Endothelial cell (in vitro differentiated cells): ENCODE results near the gene MYORG. TPM values are rescaled to one million over a fixed set of nuclear protein-coding genes. Genes with fewer than 3 reads are reported as not detected.

Source experiments
- DNase-seq: peaks from one replicate; pipeline ENCODE4 v3.0.0; 2021; ENCODE audit warnings: low spot score
- H3K27ac Mint-ChIP-seq: one replicate; pipeline ENCODE4 v1.8.0; 2021; ENCODE audit warnings: mixed read lengths, inconsistent platforms; ENCODE audit not compliant: unreplicated experiment
- H3K27me3 Mint-ChIP-seq: one replicate; pipeline ENCODE4 v1.8.0; 2021; ENCODE audit warnings: mild to moderate bottlenecking, moderate library complexity, mixed read lengths, inconsistent platforms; ENCODE audit not compliant: unreplicated experiment
- H3K36me3 Mint-ChIP-seq: one replicate; pipeline ENCODE4 v1.8.0; 2021; ENCODE audit warnings: mild to moderate bottlenecking, low read depth, mixed read lengths, inconsistent platforms; ENCODE audit not compliant: unreplicated experiment
- H3K4me1 Mint-ChIP-seq: one replicate; pipeline ENCODE4 v1.8.0; 2021; ENCODE audit warnings: mild to moderate bottlenecking, mixed read lengths, inconsistent platforms; ENCODE audit not compliant: unreplicated experiment
- H3K4me3 Mint-ChIP-seq: one replicate; pipeline ENCODE4 v1.8.0; 2021; ENCODE audit warnings: mild to moderate bottlenecking, mixed read lengths, inconsistent platforms; ENCODE audit not compliant: unreplicated experiment
- H3K9me3 Mint-ChIP-seq: one replicate; pipeline ENCODE4 v1.8.0; 2021; ENCODE audit warnings: mixed read lengths, inconsistent platforms; ENCODE audit not compliant: unreplicated experiment
- CTCF ChIP-seq: fragments of 200-600 bp; sonication (generic); IDR thresholded peaks from one replicate; pipeline ENCODE4 v1.5.0; 2021; ENCODE audit warnings: antibody characterized with exemption; ENCODE audit not compliant: unreplicated experiment
- total RNA-seq: library from RNA; stranded (reverse); fragmentation: NEBNext Ultra II Directional; extraction: Animal tissue kit (Norgen Biotek cat#: 25700); gene quantifications from one replicate; pipeline ENCODE4 v1.2.1, GENCODE V29; 2021; ENCODE audit not compliant: unreplicated experiment

MYORG gene
- total RNA-seq, 1 donor from 2014 or later: 77.0 TPM

DNA sequence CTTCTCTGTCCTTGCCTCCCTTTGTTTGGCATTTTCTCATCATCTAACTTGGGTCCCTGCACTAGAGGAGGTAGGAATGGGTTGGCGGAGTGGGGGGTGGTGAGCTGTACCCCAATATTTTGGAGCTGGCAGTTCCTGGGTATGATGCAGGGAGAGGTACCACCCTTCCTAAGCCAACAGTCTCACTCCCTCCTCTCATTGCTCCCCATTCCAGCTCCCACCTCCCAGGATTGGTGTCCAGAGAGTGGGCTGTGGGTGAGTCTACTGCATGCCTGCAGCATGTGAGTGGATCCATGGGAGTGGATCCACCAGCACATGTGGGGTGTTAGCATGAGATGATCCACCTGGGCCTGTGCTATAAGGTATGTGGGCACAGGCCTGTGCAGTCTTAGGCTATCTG, 22.2 kb upstream of the MYORG start:
- H3K27ac Mint-ChIP-seq: peak overlapping the region; percentile 11
- no peak overlapping the region for H3K4me3 Mint-ChIP-seq
- no peak for DNase-seq
- peaks cover 7% of the 10 kb centered on the region for H3K4me1 Mint-ChIP-seq
- H3K36me3 Mint-ChIP-seq: peaks cover 30% of the 10 kb centered on the region
- H3K27me3 Mint-ChIP-seq: no peaks in the 10 kb centered on the region
- H3K9me3 Mint-ChIP-seq: no peaks in the 10 kb centered on the region
- TF ChIP-seq CTCF: no peak

DNA sequence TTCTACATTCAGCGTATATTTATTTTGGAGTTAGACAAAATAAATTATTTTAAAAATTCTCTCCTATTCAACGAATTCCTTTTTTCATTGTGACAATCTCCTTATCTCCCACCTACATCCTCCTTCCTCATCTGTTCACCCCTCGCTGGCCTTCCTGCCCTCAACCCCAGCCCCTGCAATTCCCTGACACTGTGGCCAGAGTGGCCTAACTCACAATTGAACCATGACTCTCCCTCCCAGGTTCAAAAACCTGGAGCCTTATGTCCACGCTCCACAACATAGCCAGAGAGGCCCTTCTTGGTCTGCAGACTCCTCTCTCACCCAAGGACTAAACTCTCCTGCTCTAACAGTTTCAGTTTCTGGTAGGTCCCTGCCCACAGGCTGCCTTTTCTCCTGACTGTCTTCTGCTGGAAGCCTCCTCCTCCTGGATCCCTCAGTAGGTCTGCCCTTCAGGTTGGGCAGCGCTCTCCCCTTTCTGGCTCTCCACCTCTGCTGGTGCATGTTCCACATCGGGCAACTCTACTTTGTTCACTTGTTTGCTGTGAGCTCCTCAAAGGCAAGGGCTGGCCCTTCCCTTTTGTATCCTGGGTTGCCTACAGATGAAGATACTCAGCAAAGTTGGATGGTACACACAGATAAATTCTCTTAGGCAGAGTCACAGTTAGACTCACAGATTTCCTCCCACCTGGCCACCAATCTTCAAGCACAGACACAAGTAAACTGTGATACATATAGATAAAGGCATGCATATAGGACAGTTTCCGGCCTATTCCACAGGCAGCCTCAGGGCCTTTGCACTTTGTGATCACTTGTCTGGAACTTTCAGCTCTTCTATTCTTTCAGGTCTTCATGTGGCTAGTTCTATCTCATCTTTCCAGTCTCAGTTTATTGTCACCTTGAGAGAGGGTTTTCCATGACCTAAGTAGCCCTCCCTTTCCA, 19.8 kb upstream of the MYORG start:
- H3K4me3 Mint-ChIP-seq: no peak overlapping the region
- H3K36me3 Mint-ChIP-seq: peaks cover 13% of the 10 kb centered on the region
- no peaks in the 10 kb centered on the region for H3K9me3 Mint-ChIP-seq
- peaks cover 14% of the 10 kb centered on the region for H3K4me1 Mint-ChIP-seq
- no peaks in the 10 kb centered on the region for H3K27me3 Mint-ChIP-seq
- no peak for DNase-seq
- H3K27ac Mint-ChIP-seq: no peak overlapping the region
- no peak for TF ChIP-seq CTCF

- Mint-ChIP-seq H3K27me3 (no peaks in the 10 kb centered on the region), H3K9me3 (no peaks in the 10 kb centered on the region), H3K4me1 (peaks cover 8% of the 10 kb centered on the region), H3K4me3 (no peak overlapping the region), H3K27ac (no peak overlapping the region), H3K36me3 (no peaks in the 10 kb centered on the region)
- DNase-seq: no peak
- no peak for TF ChIP-seq CTCF
Observed at GRCh38 chr9:34392511-34392910, 15.8 kb upstream of the MYORG start.

GRCh38 chr9:34387239-34387638, 10.5 kb upstream of the MYORG start:
- no peak overlapping the region for H3K27ac Mint-ChIP-seq
- no peak for DNase-seq
- H3K27me3 Mint-ChIP-seq: peaks cover 7% of the 10 kb centered on the region
- no peak for TF ChIP-seq CTCF
- peaks cover 4% of the 10 kb centered on the region for H3K4me1 Mint-ChIP-seq
- peaks cover 3% of the 10 kb centered on the region for H3K36me3 Mint-ChIP-seq
- no peak overlapping the region for H3K4me3 Mint-ChIP-seq
- no peaks in the 10 kb centered on the region for H3K9me3 Mint-ChIP-seq

- H3K36me3 Mint-ChIP-seq: peaks cover 3% of the 10 kb centered on the region
- H3K9me3 Mint-ChIP-seq: no peaks in the 10 kb centered on the region
- H3K4me1 Mint-ChIP-seq: no peaks in the 10 kb centered on the region
- H3K27ac Mint-ChIP-seq: peak overlapping the region; percentile 20
- no peak for DNase-seq
- H3K4me3 Mint-ChIP-seq: no peak overlapping the region
- no peak for TF ChIP-seq CTCF
- H3K27me3 Mint-ChIP-seq: peaks cover 11% of the 10 kb centered on the region
Observed at GRCh38 chr9:34386656-34387055, 10.0 kb upstream of the MYORG start.
